ENCODE data around the gene IL16. TPM values are rescaled to one million over a fixed set of nuclear protein-coding genes. Genes with fewer than 3 reads are reported as not detected.

IL16 gene
- total and polyA plus RNA-seq, 11 donors: 1.2 to 21.6 (median 3.7) TPM

DNA sequence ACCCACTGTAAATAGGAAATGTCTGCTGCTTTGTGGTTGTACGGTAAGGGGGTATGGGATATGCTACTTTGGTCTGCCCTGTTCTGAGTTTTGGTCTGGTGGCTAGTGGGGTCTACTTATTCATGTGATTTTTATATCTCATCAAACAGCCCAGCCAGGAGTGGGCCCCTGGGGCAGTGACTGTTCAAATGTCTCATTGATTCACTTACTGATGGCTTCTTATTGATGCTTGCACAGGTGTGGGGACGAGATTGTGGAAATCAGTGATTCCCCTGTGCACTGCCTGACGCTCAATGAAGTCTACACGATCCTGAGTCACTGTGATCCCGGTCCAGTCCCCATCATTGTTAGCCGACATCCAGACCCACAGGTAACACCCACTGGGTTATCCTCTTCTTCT lies 88.8 kb downstream of the IL16 start:
- Histone ChIP-seq H3K27ac (no peak overlapping the region), H3K9me3 (no peaks in the 10 kb centered on the region), H3K36me3 (peaks cover 0 to 55% (median 0%) of the 10 kb centered on the region in 9 donors), H3K4me1 (peaks cover 0 to 35% (median 1%) of the 10 kb centered on the region in 12 donors), H3K4me3 (no peak overlapping the region), H3K27me3 (no peaks in the 10 kb centered on the region)
- intact Hi-C loops (cut with DNase I): no loop called here
- WGBS, 4 donors: 95 to 100% (median 97%) methylated on average over 6 of the region's 6 CpGs
- no peak for ATAC-seq
- DNase-seq: no peak
- no peak for TF ChIP-seq POLR2A (IDR thresholded peaks at IDR 0.05)
- TF ChIP-seq, protein P1, sequence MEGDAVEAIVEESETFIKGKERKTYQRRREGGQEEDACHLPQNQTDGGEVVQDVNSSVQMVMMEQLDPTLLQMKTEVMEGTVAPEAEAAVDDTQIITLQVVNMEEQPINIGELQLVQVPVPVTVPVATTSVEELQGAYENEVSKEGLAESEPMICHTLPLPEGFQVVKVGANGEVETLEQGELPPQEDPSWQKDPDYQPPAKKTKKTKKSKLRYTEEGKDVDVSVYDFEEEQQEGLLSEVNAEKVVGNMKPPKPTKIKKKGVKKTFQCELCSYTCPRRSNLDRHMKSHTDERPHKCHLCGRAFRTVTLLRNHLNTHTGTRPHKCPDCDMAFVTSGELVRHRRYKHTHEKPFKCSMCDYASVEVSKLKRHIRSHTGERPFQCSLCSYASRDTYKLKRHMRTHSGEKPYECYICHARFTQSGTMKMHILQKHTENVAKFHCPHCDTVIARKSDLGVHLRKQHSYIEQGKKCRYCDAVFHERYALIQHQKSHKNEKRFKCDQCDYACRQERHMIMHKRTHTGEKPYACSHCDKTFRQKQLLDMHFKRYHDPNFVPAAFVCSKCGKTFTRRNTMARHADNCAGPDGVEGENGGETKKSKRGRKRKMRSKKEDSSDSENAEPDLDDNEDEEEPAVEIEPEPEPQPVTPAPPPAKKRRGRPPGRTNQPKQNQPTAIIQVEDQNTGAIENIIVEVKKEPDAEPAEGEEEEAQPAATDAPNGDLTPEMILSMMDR (IDR thresholded peaks at IDR 0.05): no peak

DNA sequence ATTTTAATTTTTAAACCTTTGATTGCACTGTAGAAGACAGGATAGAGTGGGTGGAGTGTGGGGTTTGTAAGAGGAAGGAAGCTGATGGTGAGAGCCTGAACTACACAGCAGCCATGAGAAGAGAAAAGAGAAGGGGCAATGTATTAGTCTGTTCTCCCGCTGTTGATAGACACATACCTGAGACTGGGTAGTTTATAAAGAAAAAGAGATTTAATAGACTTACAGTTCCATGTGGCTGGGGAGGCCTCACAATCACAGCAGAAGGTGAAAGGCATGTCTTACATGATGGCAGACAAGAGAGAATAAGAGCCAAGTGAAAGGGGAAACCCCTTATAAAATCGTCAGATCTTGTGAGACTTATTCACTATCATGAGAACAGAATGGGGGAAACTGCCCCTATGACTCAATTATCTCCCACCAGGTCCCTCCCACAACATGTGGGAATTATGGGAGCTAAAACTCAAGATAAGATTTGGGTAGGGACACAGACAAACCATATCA lies 90.0 kb downstream of the IL16 start:
- Histone ChIP-seq H3K36me3 (peaks cover 0 to 49% (median 0%) of the 10 kb centered on the region in 9 donors), H3K27ac (peak overlapping the region in 1 of 12 donors; percentile 60), H3K9me3 (no peaks in the 10 kb centered on the region), H3K27me3 (no peaks in the 10 kb centered on the region), H3K4me3 (no peak overlapping the region), H3K4me1 (peaks cover 0 to 35% (median 1%) of the 10 kb centered on the region in 12 donors)
- no peak for DNase-seq
- ATAC-seq: peak in 2 of 4 donors; percentile 34 to 41
- WGBS, 4 donors: 71 to 89% (median 79%) methylated on average over 2 of the region's 2 CpGs
- TF ChIP-seq POLR2A (IDR thresholded peaks at IDR 0.05): no peak
- TF ChIP-seq, protein P1 (IDR thresholded peaks at IDR 0.05): no peak
- intact Hi-C loops (cut with DNase I): no loop called here

DNA sequence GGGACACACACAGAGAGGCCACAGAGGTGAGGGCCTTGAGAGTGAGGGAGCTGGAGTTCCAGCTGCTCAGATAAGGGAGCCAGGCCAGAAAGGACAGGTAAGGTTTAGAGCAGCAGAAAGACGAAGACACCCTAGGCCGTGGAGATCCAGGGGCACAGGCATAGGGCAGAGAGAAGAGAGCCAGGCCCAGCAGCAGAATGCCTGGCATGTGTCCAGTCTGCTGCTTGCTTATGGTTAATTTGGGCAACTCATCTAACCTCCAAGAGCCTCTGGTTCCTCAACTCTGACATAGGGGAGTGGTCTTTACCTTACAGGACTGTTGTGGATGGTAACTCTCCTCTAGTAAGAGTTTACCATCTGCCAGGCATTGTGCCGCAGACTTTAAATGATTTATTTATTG lies 91.4 kb downstream of the IL16 start:
- no peak overlapping the region for H3K4me3 ChIP-seq
- no peak overlapping the region for H3K27ac ChIP-seq
- intact Hi-C loops (cut with DNase I): no loop called here
- no peaks in the 10 kb centered on the region for H3K9me3 ChIP-seq
- TF ChIP-seq POLR2A (IDR thresholded peaks at IDR 0.05): no peak
- TF ChIP-seq, protein P1 (IDR thresholded peaks at IDR 0.05): no peak
- no peaks in the 10 kb centered on the region for H3K27me3 ChIP-seq
- peaks cover 0 to 48% (median 0%) of the 10 kb centered on the region in 9 donors for H3K36me3 ChIP-seq
- peaks cover 0 to 44% (median 1%) of the 10 kb centered on the region in 12 donors for H3K4me1 ChIP-seq
- DNase-seq: no peak
- ATAC-seq: peak in 2 of 4 donors; percentile 36 to 41
- 66 to 98% (median 77%) methylated on average over 3 of the region's 3 CpGs for WGBS, 4 donors

DNA sequence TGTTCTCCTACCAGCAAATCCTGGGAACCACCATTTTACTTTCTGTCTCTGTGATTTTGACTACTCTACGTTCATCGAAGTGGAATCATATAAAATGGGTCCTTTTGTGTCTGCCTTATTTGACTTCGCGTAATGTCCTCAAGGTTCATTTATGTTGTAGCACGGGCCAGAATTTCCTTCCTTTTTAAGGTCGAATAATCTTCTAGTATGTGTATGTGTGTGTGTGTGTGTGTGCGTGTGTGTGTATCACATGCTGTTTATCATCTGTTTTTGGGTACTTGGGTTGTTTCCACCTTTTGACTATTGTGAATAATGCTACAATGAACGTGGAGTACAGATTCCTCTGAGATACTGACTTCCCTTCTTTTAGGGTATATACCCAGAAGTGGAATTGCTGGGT lies 91.9 kb downstream of the IL16 start:
- no peaks in the 10 kb centered on the region for H3K27me3 ChIP-seq
- no peak overlapping the region for H3K4me3 ChIP-seq
- WGBS, 4 donors: 83 to 91% (median 90%) methylated on average over 8 of the region's 8 CpGs
- no peak for ATAC-seq
- no peak for DNase-seq
- H3K4me1 ChIP-seq: peaks cover 0 to 50% (median 1%) of the 10 kb centered on the region in 12 donors
- H3K9me3 ChIP-seq: no peaks in the 10 kb centered on the region
- no peak overlapping the region for H3K27ac ChIP-seq
- intact Hi-C loops (cut with DNase I): no loop called here
- H3K36me3 ChIP-seq: peaks cover 0 to 53% (median 0%) of the 10 kb centered on the region in 9 donors
- TF ChIP-seq, protein P1 (IDR thresholded peaks at IDR 0.05): no peak
- no peak for TF ChIP-seq POLR2A (IDR thresholded peaks at IDR 0.05)
